NOMO-1 (cell line): ENCODE results near the gene CDC42EP5.
A peak's percentile ranks its signal among the peaks of the same experiment; 100 is the strongest.

ENCODE experiments used
- DNase-seq, 2 experiments: peaks; one replicate each; lab custom pipeline; 2025; ENCODE audit not compliant: unreplicated experiment in 2 of 2; lab: John Stamatoyannopoulos, UW

Gene CDC42EP5

DNA sequence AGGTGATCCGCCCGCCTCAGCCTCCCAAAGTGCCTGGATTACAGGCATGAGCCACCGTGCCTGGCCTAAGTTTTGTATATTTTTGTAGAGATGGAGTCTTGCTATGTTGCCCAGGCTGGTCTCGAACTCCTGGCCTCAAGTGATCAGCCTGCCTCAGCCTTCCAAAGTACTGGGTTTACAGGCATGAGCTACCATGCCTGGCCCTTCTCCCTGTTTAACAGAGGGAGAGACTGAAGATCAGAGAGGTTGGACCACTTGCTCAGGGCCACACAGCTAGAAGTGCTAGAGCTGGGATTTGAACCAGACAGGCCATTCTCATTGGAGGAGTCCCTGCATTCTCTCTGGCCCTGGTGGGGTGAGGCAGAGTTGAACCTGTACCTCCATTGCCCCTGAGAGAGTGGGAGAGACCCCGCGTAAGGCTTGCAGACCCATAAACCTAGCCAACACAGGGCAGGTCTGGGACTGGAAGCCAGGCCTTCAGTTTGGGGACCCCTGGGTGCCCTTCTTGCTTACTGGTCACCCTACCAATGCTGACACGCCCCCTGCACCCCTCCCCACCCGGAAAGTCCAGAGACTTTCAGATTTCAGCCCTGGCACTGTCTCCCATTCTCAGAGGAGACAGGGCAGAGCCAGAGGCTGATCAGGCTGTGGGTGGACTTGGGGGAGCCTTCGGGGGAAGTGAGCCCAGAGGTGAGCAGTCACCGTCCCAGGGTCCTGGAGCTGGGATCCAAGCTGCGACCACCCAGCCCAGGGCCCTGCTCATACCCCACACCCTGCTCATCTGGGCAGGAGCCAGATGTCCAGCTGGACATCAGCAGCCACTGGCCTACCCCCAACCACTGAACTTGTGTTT lies 44.5 kb downstream of the CDC42EP5 start:
- no peak for DNase-seq

DNA sequence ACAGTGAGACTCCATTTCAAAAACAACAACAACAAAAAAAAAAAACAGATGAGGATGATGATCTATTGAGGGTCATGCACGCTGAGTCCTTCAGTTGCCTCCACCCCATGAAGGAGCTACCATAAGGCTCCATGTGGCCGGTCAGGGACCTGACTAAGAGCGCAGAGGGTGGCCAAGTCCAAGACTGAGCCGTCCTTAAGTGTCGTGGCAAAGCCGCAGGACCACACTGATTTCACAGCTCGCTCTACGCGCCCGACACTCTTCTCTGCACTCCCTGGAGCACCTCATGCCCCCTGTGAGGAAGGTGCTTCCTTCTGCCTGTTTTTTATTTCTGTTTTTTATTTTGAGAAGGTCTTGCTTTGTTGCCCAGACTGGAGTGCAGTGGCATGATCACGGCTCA lies 45.5 kb downstream of the CDC42EP5 start:
- DNase-seq, result no peak

DNA sequence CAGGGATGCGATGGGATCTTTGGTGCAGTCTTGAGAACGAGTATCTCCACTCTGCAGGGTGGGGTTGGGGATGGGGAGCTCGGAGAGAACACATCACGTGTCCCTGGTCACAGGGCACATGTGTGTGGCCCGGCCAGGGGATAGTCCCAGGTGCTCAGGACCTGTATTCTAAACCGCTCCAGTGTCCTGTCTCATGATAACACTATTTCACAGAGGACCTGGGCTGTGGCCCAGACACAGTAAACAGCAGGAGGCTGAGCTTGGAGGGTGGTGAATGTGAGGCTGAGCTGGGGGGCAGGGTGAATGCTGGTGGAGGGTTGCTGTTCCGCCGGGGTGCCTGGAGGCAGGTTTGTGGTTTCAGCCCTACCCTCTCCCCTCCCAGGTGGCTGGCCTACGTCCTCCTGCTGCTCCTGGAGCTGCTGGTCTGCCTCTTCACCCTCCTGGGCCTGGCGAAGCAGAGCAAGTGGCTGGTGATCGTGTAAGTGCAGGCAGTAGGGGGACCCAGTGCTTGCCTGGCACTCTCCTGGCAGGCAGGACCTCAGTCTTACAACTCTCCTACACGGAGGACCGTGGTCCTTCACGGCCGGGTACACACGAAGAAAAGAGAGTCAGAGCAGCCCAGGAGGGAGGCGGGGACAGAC lies 46.7 kb downstream of the CDC42EP5 start:
- no peak for DNase-seq

DNA sequence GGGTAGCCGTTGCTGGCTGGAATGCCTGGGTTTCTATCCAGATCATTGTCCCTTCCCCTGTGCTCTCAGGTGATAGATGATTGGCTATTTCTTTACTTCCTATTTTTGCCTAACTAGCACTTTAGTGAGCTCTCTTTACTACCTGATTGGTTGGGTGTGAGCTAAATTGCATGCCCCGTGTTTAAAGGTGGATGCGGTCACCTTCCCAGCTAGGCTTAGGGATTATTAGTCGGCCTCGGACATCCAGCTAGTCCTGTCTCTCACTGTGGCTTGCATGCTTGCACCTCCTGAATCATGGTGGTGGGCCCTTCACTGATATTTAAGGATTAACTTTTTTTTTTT lies 47.7 kb downstream of the CDC42EP5 start:
- DNase-seq, result no peak

DNA sequence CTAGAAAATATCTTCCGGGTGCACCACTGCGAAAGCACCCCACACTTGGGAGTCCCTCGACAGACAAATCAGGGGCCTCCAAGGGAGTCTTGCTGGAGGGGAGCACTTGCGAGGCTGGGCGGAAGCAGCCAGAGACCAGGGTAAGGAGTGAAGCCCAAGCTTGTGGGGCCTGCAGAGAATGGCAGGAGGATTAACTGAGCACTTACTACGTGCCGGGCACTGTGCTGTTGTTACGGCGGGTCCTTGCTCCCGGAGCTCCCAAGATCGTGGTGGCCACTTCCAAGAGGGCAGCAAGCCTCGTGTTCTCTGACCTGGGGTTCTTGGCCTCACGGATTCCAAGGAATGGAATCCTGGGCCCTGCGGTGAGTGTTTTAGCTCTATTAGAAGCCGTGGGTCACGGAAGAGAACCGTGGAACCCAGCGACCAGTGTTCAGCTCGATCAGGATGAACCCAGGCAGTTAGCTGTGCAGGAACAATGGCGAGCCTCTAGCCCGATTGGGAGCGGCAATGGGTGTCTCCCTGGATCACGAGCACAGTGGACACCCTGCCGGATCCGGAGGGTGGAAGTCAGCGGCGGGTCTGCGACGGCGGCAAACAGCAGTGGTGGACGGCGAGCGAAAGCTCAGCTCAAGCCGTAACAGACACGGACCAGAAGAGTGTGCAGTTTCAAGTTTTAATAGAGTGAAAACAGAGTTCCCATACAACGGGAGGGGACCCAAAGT lies 48.3 kb downstream of the CDC42EP5 start:
- DNase-seq, result no peak

DNA sequence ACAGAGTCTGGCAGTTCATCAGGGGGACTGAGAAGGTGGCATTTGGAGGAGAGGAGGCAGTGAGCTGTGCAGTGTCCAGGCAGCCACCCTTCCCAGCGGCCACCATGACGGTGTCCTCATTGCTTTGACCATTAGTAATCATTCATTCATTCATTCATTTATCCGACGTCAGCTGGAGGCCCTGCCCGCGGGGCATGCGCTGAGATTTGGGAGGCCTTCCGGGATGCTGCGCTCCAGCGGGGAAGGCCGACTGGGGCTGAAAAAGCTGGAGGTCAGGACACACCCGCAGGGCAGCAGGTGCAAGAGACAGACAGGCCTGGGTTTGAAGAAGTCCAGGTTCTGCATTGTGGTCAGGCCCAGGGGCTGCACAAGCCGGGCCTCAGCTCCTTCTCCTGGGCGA lies 48.9 kb downstream of the CDC42EP5 start:
- no peak for DNase-seq

DNA sequence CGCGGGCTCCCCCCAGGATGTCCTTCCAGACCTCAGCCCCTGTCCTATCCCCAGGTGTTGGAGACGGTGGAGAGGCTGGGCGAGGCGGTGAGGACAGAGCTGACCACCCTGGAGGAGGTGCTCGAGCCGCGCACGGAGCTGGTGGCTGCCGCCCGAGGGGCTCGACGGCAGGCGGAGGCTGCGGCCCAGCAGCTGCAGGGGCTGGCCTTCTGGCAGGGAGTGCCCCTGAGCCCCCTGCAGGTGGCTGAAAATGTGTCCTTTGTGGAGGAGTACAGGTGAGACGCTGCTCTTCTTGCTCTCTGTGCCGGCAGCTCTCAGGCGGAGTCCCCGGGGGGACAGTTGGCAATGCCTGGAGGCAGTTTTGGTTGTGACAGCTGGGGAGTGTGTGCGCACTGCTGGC lies 51.0 kb downstream of the CDC42EP5 start:
- no peak for DNase-seq

DNA sequence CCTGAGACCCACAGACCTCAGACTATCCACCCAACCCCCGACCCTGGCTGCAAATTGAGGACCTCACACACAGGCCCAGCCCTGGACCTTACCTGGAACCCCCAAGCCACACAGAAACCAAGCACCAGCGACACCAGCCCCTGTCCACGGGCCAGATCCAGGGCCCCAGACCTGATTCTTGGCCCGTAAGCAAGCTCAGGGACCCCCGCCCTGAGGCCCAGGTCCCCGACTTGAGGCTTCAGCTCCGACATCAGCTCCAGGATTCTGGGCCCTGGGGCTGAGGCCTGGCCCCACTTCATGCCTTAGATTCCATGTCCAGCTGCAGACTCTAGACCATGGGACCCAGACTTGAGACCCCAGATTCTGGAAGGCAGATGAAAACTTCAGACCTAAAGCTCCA lies 51.6 kb downstream of the CDC42EP5 start:
- DNase-seq, result no peak

DNA sequence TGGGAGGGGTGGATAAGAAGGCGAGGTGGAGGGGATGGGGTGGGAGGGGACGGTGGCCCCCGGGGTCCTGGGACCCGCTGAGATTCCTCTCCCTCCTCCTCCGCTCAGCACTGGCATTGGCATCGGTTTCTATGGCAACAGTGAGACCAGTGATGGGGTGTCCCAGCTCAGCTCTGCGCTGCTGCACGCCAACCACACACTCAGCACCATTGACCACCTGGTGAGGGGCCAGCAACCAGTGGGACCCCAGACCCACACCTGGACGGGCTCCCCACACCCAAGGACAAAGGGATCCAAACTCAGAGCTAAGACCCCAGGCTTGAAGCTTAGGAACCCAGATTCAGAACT lies 52.0 kb downstream of the CDC42EP5 start:
- no peak for DNase-seq

DNA sequence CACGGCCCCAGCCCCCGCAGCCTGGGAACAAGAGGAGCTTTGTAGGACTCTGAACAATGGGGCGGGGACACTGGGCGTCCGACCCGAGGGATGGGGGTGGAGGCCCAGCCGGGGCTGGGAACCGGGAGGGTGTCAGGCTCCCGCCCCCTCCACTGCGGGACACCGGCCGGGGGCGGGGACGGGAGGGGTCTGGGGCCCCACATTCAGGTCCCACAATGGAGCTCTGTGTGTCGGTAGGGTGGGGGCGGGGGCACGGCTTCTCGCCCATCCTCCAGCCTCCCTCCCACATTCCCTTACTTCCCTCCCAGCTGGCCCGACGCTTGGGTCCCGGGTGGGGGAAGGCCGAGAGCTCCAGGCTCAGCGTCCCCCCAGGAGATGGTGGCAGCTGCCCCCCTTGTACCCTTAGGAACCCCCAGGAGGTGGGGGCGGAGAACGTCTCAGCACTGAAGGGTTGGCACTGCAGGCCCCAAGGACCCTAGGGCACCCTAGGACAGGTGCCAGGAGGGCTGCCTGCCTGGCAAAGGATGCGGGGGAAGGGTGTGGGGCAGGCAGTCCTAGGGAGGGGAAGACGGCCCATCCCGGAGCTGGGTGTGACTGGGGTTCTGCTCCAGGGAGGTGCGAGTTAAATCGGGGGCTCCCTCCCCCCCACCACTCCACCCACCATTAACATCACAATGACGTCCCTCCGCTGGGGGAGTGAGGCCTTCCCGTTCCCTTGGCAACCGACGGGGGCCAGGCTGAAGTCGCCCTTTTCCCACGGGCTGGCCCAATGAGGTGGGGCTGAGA lies 52.5 kb downstream of the CDC42EP5 start:
- no peak for DNase-seq

DNA sequence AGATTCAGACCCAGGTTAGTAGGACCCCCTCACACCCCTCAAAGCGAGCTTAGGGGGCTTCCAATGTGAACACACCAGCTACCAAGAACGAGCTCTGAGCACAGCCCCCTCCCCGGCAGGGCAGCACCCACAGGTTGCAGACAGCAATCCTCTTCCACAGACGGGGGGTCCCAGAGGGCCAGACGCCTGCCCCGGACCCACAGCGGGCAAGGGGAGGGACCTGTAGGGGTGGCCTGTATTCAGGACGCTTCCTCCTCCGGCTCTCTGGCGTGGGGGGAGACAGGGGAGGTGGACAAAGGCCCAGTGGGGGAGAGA lies 53.1 kb downstream of the CDC42EP5 start:
- no peak for DNase-seq

DNA sequence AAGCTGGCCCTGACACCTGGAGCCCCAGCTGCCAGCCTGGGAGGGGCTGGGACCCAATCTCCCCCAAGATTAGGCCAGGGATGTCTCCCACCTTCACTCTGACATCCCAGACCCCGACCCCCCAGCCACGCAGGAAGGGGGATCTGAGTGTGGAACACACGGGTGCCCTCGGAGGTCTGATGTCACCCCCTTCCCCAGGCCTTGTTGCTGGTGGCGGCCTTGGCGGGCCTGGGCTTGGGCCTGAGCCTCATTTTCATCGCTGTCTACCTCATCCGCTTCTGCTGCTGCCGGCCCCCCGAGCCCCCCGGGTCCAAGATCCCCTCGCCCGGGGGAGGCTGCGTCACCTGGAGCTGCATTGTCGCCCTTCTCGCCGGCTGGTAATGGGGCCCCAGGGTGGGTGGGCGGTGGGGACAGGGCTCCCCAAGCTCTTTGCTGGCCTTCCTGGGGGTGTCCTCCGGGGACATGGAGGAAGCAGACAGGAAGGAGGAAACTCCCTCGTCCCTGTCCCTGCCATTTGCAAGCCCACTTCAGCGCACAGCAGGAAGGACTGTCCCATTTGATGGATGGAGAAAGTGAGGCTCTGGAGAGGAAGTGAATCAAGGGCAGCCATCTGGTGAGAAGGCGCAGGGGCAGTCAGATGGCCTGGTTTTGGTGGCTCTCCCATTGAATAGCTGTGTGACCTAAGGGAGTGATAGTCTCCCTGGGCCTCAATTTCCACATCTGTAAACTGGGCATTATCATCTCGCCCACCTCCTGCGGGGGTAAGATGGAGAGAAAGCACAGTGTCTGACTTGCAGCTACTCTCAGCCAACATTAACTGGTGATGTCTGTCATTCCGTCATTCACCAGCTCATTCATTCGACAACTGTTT lies 53.9 kb downstream of the CDC42EP5 start:
- DNase-seq, result no peak

DNA sequence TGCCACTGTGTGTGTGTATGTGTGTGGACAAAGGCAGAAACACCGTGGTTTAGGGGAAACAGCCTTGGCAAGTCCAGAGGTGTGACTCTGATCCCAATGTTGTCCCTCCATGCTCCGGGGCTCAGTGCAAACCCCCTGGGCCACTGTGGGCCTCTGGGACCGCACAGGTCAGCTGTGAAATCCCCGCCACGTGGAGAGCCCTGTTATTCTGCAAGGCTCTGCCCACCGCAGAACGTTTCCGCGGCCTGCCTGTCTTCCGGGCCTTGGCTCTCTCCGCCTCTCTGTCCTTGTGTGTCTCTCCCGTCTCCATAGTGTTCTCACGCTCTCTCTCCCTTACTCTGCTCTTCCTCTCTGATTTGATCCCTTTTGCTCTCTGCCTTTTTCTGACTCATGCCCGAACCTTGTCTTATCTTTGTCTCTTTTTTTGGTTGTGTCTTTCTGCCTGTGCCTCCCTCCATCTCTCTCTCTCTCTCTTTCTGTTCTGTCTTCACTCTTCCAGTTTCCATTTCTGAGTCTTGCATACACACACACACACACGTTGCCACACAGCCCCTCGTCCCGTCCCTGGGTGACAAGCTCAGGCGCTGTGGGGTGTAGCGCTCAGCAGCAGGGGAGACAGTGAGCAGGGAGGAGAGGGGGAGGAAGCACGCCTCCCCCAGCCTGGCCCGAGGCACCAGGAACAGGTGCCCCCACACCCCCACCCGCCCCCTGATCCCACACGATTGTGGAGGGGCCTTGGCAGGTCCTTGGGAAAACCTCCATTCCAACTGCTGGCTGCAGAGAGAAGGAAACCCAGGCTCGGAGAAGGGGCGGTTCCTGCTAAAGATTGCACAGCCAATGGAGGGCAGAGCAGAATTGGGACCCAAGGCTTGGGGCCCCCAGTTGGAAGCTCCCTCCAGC lies 54.8 kb downstream of the CDC42EP5 start:
- DNase-seq, result peak in 1 of 2 experiments; percentile 36

DNA sequence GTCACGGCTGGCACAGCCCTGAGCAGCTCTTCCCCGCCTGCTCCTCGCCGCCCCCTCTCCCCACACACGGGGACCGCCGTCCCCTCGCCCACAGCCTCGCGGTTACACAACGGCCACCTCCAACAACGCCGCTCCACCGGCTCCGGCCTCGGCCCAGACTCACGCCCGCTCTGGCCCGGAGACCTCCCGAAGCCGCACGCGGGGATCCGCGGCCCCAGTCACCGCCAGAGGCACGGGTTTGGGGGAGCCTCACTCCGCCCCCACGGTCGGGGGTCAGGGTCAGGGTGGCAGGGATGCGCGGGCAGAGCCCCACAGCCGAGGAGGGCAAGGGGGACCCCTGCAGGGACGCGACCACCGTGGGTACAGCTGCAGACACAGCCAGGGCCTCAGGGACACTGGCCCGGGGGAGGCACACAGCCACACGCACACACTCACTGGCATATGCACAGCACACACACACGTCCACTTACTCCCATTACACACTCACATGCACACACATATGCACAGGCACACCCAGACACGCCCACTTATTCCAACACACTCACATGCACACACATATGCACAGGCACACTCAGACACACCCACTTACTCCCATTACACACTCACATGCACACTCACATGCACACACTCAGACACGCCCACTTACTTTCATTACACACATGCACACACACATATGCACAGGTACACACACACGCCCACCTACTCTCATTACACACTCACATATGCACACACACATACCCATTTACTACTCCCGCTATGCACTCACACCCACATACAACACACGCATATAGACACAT lies 56.2 kb downstream of the CDC42EP5 start:
- no peak for DNase-seq

DNA sequence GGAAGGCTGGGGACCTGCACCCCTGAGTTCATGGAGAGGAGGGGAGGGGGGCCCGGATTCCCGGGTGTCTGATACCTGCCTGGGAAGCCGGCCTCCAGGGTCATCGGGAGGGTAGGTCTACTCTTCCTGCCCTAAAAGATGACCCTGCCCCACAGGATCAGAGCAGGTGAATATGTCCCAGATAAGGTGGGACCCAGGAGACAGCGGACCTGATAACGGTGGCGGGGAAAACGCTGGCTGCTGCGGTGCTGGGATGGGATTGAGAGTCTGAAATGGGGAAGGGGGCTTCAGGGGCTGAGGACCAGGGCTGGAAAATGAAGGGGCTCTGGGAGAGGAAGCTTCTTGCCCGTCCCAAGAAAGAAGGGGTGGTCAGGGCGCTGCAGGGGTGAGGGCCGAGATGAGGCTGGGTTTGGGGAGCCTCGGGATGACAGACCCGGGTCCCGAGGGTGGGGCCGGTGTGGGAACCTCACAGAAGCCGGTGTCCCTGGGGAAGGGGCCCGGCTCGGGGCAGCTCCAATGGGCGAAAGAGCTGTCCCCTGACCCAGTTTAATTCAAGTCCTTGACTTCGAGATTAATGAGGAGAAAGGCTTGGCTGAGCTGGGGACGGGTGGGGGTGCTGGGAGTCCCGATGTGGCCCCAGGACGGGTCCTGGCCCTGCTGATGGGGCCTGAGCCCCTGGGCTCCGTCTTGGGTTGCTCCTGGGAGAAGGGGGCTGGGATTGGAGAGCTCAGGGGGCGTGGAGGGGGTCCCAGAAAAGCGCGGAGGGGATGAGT lies 57.0 kb downstream of the CDC42EP5 start:
- no peak for DNase-seq

DNA sequence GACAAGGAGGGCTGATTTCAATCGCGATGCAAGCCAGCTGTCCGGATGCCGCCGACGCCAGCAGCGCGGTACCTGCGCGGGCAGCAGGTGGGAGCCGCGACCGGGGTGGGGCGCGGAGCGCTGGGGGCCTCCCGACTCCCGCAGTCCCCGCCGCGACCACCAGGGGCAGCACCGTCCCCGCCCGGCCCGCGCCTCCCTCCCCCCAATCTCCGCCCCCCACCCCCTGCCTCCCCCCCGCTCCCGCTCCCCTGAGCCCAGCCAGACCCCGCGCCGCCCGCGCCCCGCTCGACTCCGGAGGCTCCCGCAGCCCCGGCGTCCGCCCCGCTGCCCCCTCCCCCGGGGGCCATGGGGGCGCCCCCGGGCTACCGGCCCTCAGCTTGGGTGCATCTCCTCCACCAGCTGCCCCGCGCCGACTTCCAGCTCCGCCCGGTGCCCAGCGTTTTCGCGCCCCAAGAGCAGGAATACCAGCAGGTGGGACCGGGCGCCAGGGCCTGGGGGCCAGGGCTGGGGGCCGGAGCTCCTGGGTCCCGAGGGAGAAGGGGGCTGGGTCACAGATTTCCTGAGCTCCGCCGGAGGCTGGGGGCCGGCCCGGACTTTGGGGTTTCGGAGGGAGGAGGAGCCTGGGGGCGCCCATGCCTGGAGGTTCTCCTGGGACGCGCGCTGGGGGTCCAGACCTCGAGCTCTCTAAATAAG lies 57.7 kb downstream of the CDC42EP5 start, which contains the start of gene TTYH1:
Gene TTYH1, plus strand, starts transcription at position 257 of the 693 bp plus-strand sequence. Its CDS starts 89 bp downstream, at position 346.
- DNase-seq, result no peak
